ENCODE results near the gene MX2.

DNA sequence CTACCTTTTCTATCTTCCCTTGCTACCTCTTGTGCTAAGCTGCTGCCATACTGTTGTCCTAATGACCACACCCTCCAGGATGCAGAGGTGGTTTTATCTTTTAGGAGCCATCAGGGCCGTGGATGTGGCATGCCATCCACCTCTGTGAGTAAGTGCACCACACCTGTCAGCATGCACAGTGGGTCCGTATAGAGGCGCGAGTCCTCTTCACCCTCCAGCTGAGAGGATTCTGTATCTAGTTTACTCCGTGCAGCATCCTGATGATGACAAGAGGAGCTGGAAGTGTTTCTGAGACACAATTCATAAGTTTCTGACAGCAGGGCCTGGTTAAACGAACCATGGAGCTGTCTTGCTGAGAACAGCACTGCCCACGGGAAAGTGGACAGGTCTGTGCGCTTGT is 34.1 kb upstream of the MX2 start:
- TF ChIP-seq NCOR1 (IDR thresholded peaks at IDR 0.05) (no peak), MAFK (IDR thresholded peaks at IDR 0.05; ENCODE audit: low read length) (no peak), ZNF324 (CRISPR knock-in tag; IDR thresholded peaks at IDR 0.05) (no peak), EP300 (IDR thresholded peaks at IDR 0.05; ENCODE audit: low read length) (no peak), IRF1 (CRISPR knock-in tag; IDR thresholded peaks at IDR 0.05; ENCODE audit: borderline replicate concordance) (no peak)
- TF ChIP-seq, protein P1, sequence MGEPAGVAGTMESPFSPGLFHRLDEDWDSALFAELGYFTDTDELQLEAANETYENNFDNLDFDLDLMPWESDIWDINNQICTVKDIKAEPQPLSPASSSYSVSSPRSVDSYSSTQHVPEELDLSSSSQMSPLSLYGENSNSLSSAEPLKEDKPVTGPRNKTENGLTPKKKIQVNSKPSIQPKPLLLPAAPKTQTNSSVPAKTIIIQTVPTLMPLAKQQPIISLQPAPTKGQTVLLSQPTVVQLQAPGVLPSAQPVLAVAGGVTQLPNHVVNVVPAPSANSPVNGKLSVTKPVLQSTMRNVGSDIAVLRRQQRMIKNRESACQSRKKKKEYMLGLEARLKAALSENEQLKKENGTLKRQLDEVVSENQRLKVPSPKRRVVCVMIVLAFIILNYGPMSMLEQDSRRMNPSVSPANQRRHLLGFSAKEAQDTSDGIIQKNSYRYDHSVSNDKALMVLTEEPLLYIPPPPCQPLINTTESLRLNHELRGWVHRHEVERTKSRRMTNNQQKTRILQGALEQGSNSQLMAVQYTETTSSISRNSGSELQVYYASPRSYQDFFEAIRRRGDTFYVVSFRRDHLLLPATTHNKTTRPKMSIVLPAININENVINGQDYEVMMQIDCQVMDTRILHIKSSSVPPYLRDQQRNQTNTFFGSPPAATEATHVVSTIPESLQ (CRISPR knock-in tag; IDR thresholded peaks at IDR 0.05) = no peak
- TF ChIP-seq, protein P2, sequence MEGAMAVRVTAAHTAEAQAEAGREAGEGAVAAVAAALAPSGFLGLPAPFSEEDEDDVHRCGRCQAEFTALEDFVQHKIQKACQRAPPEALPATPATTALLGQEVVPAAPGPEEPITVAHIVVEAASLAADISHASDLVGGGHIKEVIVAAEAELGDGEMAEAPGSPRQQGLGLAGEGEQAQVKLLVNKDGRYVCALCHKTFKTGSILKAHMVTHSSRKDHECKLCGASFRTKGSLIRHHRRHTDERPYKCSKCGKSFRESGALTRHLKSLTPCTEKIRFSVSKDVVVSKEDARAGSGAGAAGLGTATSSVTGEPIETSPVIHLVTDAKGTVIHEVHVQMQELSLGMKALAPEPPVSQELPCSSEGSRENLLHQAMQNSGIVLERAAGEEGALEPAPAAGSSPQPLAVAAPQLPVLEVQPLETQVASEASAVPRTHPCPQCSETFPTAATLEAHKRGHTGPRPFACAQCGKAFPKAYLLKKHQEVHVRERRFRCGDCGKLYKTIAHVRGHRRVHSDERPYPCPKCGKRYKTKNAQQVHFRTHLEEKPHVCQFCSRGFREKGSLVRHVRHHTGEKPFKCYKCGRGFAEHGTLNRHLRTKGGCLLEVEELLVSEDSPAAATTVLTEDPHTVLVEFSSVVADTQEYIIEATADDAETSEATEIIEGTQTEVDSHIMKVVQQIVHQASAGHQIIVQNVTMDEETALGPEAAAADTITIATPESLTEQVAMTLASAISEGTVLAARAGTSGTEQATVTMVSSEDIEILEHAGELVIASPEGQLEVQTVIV (CRISPR knock-in tag; IDR thresholded peaks at IDR 0.05; ENCODE audit: borderline replicate concordance) = no peak

Measured in K562 (cell line).